HG02759 (cell line): ENCODE results near the gene TMEM121B.

Experiments
- ATAC-seq: cut with Tn5 transposase; IDR thresholded peaks from one replicate; pipeline ENCODE4 v1.9.1; 2021; ENCODE audit warnings: mild to moderate bottlenecking, moderate library complexity; ENCODE audit not compliant: unreplicated experiment

TMEM121B gene

DNA sequence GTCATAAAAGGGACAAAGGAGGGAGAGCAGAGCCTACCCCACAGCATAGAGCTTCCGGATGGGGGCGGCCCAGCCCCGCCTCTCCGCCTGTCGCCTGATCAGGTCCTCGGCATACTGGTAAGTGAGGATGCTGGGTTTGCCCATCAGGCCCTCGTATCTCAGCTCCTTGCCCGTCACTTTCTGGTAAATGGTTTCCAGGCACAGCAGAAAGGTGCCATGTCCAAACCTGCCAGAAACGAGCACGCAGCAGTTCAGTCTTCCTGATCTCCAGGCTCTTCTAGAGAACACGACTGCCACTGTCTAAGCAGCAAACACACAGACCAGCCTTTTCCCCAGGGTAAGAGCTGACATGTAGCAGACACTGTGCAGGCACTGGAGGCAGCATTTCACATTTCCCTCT is 17.4 kb upstream of the TMEM121B start:
- ATAC-seq, result no peak

DNA sequence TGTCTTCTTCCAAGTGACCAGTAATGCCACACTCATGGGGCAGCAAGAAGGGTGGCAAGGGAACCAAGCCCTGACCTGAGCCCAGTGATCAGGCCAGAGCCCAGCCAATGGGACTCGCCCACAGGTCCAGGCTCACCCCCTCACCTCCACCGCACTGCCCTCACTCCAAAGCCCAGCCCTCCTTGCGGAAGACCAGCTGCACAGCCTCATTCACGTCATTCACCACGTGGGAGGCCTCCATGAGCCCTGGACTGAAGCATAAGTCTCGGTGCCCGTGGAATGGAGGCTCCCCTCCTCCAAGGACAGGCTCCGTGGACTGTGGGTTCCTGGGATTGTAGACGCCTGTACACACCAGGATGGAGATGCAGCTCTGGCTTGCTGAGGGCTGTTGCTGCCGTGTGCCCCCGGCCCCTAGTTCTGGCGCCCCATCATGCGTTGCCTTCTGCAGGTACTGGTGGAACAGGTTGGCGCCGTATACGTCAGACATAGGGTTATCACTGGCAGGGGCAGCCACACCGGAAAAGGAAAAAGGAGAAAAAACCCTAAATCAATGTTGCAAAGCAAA is 16.8 kb upstream of the TMEM121B start:
- no peak for ATAC-seq

DNA sequence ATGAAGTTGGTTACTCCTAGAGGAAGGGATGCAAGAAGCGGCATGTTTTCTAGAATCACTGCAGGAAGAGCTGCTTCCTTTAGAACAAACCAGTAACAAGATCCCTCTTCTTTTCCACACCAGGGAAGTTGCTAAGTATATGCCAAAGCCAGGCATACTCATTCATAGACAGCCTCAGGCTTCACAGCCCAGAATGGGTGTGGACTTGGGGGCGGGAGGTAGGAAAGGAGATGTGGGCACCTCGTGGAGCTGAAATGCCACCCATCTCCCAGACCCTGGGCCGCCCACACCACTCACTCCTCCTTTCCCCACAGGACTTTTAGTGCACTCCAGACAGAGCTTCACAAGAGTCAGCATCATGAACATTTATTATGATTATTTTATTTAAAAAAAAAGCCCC is 16.0 kb upstream of the TMEM121B start:
- no peak for ATAC-seq

DNA sequence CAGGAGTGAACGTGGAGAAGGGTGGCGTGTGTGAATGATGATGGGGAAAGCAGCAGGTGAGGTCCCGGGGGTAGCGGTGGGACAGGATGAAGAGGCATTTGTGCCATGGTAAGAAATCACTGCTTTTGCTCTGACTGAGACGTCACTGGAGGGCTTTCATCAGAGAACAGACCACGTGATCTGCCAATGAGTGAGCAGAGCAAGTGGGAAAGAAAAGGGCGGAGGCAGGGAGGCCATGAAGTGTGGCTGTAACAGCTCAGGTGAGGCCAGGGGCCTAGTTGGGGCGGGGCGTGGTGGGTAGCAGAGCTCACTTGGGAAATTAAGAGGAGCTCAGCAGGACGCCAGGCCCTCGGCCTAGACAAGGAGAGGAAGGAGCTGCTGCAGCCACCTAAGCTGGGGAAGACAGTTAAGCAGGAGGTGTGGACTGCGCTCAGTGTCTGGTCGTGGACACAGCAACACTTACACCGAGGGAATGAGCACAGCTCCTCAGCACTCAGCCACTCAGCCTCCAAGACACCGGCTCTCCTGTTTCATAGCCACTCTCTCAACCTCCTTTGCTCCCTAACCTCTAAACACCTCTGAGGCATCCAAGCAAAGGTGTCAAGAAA is 14.1 kb upstream of the TMEM121B start:
- no peak for ATAC-seq

DNA sequence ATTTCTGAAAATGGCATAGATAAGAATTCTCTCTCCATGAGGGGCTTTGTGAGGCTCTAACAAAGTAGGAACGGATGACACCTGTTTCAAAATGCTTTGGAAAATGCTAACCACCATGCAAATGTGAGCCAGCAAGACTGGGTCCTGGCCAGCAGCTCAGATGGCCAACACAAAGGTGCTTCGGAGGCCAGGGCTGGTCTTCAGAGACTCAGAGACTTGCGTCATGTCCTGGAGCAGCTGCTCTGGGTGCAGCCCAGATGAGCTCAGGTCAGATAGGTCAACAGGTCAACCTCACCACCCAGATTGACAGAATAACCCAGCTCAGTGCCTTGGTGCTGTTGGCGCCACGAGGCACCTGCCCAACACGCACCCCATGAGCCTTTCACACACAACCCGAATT is 12.0 kb upstream of the TMEM121B start:
- ATAC-seq, result no peak

DNA sequence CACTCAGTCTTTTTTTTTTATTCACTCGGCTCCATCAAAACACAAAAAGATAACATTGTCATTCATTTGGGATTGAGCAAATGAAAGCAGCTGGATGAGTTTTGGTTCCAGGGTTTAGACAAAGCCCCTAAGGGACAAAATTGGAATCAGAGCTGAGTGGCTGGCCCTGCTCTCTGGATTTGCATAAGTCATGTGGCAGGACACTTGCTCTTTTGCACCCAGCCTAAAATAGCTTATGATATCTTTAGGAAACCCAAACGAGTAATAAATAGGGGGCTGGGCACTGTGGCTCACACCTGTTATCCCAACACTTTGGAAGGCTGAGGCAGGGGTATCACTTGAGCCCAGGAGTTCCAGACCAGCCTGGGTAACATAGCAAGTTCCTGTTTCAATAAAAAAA is 11.0 kb upstream of the TMEM121B start:
- no peak for ATAC-seq

DNA sequence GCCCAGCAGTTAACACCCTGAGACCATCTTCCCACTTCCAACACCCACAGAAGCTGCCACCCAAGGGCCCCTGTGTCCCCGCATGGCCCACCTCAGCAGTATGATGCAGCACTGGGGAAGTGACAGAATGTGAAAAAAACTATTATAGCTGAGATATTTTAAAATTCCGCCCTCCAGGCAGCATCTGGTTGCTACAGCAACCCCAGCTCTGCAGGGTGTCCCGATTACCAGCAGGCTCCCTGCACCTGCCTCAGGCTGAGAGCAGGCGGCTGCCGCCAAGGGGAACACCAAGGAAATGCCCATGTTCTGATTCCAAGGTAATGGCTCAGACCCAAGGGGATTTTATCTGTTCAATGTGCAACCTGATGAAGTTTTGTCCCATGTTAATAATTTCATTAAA is 10.5 kb upstream of the TMEM121B start:
- no peak for ATAC-seq

DNA sequence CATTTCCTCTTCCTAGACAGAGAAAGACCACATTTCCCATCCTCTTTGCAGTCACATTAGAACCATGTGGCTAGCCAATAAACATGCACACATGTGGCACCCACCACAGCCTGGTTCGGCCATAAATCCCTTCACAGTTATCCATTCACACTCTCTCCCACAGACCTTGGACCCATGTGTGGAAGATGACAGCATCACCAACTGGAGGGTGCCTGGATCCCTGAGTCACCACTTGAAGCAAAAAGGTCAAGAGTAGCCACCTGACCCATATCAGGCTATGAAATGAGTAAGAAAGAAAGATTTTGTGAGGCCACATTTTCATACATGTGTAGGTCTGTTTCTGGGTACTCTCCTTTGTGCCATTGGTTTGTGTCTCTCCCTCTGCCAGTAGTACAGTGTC is 9.0 kb upstream of the TMEM121B start:
- no peak for ATAC-seq

DNA sequence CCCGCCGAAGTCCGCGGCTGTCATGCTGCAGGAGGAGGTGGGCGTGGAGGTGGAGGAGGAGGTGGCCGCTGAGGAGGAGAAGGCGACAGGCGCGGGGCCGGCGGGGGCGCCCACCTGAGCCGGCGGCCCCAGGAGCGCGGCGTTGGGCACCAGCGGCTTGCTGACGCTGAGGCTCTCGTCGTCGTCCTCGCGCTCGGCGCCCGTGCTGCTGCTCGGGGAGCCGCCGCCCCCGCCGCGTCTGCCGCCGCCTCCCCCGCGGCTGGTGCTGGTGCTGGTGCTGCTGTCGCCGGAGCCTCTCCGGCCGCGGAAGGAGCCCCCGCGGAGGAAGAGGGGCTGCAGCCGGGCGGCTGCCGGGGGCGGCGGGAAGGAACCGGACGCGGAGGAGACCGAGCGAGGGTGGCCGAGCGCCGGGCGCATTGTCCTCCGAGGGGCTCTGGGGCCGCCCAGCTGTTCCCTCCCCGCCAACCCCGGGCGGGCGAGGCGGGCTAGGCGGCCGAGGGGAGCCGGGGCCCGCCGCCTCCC is 388 bp downstream of the TMEM121B start:
- ATAC-seq, result peak; percentile 33

DNA sequence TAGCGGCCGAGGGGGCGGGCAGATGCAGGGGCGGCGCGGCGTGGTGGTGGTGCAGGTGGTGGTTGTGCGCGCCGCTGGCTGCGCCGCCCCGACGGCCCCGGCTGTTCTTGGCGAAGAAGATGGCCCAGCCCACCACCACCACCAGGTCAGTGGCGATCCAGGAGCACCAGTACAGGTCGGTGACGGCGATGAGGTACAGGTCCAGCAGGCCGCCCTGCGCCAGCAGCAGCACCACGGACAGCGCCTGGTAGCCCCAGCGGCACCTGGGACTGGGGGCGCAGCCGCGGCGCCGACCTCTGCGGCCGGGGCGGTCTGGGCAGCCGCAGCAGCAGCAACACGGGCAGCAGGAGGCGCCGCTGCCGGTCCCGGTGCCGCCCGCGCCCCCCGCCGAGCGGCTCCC is 879 bp downstream of the TMEM121B start:
- ATAC-seq, result peak; percentile 57

DNA sequence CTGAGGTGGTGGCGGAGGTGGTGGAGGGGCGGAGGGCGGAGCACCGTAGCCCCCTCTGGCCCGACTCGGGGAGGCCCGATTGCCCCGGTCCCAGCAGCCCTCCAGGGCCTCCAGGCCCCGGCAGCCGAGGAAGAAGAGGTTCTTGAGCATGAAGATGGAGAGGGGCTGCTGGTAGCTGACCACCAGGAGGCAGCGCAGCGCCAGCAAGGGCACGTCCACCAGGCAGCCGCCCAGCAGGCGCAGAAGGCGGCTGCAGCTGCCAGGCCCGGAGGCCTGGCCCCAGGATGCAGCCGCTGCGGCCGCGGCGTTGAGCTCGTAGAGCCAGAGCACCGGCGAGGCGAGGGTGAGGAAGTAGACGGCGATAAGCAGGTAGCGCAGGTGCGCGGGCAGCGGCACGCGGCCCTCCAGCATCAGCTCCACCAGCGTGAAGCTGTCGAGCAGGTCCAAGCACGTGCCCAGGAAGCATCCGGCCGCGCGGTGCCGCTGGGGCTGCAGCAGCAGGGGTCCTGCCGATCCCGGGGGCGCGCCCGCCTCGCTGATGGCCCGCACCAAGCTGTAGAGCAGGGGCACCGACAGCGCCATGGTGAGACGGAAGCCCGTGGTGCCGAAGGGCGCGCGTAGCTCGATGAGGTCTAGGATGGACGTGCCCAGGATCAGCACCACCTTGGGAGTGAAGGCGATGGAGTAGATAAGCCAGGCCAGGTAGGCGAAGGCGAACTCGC is 1.5 kb downstream of the TMEM121B start:
- ATAC-seq, result no peak

DNA sequence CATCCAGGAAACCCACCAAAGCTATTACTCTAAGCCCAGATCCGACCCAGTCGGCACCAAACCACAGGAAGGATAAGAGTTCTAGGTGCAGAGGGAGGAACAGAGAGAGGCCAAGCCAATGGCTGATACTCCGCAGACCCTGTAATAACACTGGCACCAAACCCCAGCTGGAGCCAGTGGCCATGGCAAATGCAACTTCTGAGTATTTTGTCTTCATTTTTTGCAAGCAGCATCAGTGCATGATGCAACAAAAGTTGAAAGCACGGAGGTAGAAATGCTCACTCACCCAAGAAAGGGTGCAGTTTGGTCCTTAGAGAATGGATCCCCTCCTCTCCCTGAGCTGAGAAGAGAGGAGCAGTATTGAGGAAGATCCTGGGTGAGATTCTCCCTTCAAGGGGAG is 2.8 kb downstream of the TMEM121B start:
- ATAC-seq, result no peak

DNA sequence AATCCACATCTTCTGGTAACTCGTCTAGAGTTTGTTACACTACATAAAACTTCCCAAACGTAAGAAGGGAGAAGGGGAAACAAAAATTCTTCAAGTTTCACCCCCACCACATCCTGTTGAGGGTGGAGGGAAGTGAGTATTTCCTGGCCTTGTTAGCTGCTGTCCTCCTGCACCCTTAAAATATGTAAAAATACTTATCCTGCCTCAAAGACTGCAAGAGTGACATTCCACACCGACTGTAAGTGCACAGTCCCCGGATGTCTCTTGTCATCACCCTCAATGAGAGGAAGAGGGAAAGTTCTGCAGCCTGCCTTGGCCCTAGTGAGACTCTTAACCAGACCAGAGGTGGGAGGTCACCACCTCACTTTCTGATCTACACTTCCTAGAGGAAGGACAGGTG is 3.3 kb downstream of the TMEM121B start:
- no peak for ATAC-seq

DNA sequence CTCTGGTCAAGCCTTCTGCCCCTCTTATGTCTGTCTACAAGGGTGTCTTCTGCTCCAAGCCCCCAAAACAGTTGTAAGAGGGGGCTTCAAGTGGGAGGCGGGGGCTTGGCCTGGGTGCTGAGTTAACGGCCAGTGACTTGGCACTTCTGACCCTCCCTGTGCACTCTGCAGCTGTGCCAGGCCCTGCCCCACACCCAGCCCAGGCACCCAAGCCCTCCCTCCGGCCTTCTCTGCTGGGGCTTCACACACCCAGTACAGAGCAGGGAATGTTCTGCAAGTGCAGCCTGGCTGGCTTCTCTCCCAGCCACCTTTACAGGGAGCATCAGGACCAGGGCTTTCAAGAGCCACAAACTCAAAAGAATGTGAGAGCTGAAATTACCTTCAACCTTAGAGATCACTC is 3.8 kb downstream of the TMEM121B start:
- no peak for ATAC-seq

DNA sequence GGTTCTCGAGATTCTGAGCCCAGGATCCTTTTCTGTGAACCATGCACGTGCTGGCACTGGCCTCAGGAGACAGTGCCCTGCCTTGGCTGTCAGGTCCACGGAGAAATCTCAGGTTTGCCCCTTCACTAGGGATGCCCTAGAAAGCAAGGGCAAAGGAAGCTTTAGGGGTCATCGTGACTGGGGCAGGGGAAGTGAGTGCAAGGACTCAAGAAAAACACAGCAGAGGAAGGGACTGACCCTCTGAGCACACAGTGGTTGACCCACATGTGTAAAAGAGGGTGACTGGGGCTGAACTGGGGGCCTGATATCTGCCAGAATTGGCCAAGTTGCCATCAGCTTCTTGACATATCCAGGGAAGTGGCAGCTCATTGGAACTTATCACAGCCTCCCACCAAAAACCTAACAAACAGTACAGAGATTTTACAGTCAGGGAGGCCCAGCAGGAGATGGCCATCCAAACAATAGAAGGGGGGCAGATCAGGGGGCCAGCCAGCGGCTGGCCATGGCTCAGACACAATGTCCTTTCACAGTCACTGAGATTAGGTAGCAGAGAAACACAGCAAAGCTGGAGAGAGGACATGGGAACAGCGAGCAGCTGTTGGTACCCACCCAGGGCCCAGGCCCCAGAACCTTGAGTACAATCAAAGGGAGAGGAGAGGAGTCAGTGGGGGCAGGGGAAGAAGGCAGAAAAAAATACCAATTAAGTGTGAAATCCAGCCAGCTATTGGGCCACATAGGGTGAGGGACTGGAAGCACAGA is 4.4 kb downstream of the TMEM121B start:
- no peak for ATAC-seq

DNA sequence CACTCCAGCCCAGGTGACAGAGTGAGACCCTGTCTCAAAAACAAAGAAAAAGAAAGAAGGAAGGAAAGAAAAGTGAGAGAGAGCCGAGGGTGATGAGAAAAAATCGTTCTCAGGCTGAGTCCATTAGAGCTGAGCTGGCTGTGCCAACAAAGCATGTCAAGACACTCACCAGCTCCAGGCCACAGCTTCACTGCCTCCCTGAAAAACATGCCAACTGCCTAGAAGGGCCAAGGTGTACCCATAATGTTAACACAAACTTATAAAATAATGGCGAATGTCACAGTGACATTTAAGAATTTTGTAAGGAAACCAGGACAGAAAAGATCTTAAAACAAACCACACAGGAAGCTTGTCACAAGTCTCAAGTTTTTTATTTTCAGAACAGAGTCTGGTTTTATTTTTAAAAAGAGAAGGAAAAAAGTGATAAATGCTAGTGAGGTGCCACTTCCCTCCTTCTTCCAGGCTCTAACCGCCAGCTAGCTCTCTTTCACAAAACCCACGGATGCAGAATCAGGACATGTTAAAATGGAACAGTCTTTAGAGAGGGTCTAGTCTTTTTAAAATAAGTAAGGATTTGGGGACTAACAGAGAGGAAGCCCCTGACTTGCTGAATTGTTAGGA is 5.1 kb downstream of the TMEM121B start:
- no peak for ATAC-seq

DNA sequence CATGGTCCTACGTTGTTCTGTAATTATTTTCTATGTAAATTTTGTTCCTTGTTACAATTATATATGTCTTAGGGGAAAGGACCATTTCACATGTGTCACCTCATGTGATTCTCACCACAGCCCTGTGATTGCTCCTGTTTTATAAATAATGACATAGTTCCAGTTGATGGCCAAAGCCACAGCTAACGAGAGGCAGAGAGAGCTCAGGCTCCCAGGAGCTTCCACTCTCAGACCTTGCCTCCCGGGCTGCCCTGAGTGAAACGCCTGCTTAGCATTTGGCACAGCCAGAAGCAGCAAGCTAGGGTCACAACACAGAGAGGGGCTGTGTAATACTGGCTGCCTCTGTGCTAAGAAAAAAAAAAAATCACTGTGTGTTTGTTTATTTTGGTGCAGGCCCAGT is 5.9 kb downstream of the TMEM121B start:
- ATAC-seq, result no peak

DNA sequence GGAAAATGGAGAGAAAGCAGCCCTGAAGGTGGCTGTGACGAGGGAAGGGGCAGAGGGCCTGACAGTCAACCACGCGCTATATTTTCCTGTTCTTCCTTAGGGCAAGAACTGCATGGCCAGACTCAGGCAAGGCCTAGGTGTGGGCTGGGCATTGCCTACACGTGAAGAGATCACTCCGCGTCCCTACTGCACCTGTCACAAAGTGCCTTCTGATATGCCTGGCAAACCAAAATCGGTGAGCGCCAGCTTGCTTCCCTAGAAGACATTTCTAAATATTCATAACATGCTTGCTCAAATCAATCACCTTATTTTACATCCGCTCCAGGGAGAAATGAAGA is 6.3 kb downstream of the TMEM121B start:
- no peak for ATAC-seq

DNA sequence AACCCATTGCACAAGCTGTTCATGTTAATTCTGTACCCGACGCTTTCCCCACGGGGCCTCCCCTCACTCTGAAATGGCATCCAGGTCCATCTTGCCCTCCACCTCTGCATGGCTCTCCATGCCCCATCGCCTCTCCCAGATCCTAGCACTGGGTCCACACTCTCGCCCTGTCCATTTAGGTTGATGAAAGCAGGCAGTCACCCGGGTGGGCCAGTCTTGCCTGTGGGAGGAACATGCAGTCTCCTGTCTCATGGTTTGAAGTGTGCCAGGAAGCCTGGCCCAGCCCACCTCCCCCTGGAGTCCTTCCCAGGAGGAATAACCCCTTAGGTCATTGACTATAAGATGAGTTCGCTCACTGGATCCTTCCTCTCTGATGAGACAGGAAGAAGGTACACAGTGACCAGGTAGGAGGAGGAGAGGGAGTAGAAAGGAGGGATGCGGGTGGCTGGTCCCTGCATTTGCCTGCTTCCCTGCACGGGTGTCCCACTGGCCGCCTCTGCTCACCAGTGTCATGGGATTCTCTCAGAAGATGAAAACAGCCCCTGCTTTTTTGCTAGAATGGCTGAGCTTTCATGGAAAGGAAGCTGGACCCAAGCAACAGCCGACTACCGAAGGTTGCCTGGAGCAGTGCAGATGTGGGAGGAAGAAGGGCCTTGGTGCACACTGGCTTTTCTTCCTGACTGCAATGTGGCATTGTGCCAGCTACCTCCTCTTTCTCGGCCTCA is 6.8 kb downstream of the TMEM121B start:
- no peak for ATAC-seq

DNA sequence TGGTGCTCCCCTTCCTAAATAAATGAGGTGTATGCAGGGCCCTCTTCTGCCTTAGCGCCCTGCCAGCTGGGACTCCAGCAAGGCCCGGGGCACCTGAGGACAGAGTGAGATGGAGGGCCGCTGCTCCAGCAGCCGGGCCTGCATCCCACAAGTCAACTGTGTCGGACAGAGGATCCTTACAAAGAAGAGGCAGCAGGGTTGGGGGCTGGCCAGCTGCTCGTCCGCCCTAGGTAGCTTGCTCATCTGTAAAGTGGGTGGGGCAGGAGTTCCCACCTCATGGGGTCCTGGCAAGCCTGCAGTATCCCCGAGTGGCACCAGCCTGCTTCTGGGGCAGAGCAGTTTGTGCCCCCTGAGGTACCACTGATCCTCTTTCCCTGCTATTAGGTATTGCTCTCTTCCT is 7.6 kb downstream of the TMEM121B start:
- no peak for ATAC-seq
